ENCODE results near the gene HLA-DRA.

HLA-DRA gene

GRCh38 chr6:32483968-32484613, 44.4 kb downstream of the HLA-DRA start:
- DNase-seq: no peak

GRCh38 chr6:32484614-32484998, 44.9 kb downstream of the HLA-DRA start:
- DNase-seq: no peak

GRCh38 chr6:32488083-32488482, 48.4 kb downstream of the HLA-DRA start:
- DNase-seq: no peak

- DNase-seq: no peak
Observed at GRCh38 chr6:32491700-32492099, 52.0 kb downstream of the HLA-DRA start.

GRCh38 chr6:32492351-32492750, 52.7 kb downstream of the HLA-DRA start:
- no peak for DNase-seq
